GM18520 (cell line): Measurements from ENCODE around the gene ST3GAL2.
"Not testable (repeated sequence)": the region's sequence is repeated elsewhere in the genome, so short reads cannot be mapped to it uniquely, and the experiment has no call there.

Source experiments
- ATAC-seq: cut with Tn5 transposase; IDR thresholded peaks from one replicate; pipeline ENCODE4 v1.9.1; 2021; ENCODE audit not compliant: unreplicated experiment

Gene ST3GAL2

DNA sequence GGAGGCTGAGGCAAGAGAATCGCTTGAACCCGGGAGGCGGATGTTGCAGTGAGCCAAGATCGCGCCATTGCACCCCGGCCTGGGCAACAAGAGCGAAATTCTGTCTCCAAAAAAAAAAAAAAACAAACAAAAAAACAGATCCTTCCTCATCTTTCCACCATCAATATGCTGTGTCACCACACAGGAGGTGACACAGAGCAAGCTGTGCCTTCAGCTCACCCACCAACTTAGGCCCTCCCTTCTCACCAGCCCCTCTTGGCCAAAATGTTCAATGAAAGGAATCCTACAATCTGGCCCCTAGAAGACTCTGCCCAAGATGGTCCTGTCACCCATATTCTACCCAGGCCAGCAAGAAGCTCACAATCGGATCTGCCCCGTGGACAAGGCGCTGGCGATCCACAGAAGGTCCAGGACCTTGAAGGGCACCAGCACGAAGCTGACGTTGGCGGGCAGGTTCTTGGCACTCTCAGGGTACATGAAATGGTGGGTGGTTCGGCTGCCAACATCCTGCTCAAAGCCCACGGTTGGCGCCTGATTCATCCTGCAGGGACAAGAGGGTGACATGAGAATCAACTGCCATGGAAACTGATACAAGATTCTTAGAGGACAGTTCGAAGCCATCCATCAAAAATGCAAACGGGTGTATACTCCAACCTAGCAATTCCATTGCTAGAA lies 50.8 kb downstream of the ST3GAL2 start:
- no peak for ATAC-seq

DNA sequence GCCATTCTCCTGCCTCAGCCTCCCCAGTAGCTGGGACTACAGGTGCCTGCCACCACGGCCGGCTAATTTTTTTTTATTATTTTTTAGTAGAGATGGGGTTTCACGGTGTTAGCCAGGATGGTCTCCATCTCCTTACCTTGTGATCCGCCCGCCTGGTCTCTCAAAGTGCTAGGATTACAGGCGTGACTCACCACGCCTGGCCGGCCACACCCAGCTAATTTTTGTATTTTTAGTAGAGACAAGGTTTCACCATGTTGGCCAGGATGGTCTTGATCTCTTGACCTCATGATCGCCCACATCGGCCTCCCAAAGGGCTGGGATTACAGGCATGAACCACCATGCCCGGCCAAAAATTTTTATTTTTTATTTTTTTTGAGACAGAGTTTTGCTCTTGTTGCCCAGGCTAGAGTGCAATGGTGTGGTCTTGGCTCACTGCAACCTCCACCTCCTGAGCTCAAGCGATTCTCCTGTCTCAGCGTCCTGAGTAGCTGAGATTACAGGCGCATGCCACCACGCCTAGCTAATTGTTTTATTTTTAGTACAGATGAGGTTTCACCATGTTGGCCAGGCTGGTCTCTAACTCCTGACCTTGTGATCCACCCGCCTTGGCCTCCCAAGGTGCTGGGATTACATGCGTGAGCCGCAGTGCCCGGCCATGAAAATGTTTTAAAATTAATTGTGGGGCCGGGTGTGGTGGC lies 52.5 kb downstream of the ST3GAL2 start:
- ATAC-seq = not testable (repeated sequence)

DNA sequence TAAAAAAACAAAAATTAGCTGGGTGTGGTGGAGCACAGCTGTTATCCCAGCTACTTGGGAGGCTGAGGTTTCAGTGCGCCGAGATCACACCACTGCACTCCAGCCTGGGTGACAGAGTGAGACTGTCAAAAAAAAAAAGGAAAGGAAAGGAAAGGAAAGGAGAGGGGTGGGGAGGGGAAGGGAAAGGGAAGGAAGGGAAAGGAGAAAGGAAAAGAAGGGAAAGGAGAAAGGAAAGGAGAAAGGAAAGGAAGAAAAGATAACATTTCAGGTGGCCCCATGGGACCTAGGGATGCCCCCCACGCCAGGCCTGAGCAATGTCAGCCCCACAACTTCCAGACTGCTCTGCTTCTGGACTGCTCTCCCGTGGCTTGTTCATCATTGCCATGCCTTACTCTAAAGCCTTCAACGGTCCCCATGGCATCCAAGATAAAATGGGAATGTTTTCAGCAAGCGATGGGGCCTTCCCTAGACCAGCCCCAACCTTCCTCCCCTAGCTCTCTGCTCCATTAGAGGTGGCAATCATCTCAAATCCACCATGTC lies 55.4 kb downstream of the ST3GAL2 start:
- no peak for ATAC-seq

DNA sequence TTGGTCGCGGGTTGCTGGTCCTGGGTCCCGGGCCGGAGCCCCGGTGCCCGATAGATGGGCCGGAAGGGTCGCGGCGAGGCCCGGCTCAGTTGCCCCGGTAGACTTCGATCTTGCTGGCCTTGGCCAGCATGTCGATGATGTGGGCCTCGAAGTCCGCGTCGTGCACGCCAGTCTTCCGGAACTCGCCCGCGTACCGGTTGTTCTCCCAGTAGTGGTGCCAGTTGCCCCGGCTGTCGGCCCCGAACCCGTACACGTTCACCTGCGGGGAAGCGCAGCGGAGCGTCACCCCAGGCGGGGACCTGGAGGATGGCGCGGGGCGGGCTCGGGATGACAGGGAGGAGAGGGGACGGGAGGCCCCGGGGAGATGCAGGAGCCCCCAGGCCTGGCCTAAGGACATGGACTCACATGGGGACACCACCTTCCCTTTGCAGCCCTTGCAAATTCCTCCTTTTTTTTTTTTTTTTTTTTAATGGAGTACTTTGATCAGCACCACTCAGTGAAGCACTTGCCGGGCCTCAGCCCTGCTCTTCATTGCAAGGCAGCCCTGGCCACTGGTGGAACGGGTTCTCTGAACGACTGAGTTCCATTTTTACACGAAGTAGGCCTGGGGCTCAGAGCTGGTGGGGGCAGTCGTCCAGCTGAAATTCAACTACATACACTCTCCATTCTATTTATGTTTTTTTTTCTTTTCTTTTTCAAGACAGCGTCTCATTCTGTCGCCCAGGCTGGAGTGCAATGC lies 57.1 kb downstream of the ST3GAL2 start:
- no peak for ATAC-seq

DNA sequence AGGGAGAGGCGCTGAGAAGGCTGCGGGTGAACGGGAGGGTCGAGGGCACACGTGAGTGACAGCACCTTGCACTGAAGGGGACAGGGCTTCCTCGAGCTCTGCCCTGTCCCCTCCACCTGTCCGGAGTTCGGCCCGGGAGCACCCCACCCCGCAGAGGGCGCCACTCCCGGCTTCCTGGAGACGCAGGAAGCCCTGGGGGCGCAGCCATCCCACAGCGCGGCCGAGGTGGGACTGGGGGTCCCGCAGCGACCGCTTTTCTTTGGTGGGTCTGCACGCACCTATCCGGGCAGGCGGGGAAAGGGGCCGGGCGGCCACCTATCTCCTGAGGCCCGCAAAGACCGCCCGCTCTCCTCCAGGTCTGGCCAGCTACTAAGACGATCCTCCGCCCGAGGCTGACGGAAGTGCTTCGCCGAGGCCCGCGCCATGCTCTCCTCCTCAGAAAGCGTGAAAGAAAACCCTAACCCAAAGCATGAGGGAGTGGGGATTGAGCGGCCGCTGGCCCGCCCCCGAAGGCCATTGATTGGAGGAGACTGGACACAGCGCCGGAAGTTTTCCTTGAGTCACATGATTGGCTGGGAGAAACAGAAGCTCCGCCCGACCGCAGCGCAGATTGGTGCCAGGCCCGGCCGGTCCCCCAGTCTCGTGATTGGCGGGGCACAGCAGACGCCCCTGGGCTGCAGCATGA lies 57.8 kb downstream of the ST3GAL2 start:
- ATAC-seq = peak; percentile 92

DNA sequence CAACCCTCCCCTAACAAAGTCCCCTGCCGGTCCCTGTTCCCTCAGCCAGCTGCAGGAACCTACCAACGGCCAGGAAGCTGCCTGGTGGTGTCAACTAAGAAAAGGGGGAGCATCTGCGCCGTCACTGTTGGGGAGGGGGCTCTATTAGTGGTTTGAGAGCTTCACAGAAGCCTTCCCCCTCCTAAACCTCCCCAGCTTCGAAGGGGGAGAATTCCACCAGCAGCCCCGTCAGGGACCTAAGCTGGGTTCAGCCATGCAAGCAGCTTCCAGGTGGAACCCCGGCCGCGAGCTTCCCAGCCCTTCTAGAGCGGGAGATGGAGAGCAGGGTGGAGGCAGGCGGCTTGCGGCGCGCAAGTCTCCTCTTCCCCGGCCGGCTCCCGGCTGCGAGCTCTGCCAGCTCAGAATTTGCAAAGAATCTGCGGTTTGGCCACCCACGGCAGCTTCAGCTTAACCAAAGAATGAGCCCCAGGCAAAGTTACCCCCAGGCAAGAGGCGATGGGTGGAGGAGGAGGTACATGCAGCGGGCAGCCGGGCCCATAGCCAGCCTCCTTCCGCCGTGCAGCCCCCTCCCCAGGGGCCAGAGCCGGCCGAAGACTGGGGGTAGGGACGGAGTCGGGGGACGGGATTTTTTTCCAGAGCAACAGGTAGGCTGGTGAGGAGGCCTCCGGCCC lies 58.5 kb downstream of the ST3GAL2 start:
- no peak for ATAC-seq

DNA sequence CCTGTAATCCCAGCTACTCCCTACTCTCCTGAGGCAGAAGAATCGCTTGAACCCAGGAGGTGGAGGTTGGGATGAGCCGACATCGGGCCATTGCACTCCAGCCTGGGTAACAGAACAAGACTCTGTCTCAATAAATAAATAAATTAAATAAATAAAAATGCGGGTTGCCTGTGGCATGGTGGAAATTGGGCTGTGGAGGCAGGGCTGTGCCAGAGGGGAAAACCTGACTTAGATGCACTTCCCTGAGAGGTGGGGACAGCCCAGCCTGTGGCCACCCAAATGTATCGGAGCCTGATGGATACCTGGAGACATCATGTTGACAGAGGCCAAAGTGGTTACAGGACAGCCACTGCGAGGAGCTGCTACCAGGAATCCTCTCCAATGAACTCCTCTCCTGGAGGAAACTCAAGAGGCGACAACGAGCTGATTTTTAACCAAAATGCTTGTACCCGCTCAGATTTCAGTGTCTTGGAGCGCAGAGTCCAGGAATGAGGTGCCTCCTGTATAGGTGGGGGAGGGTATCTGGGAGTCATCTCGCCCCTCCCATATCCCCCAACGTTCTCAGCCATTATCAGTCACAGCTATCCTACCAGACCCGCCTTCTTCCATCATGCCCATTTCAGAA lies 59.9 kb downstream of the ST3GAL2 start:
- no peak for ATAC-seq

DNA sequence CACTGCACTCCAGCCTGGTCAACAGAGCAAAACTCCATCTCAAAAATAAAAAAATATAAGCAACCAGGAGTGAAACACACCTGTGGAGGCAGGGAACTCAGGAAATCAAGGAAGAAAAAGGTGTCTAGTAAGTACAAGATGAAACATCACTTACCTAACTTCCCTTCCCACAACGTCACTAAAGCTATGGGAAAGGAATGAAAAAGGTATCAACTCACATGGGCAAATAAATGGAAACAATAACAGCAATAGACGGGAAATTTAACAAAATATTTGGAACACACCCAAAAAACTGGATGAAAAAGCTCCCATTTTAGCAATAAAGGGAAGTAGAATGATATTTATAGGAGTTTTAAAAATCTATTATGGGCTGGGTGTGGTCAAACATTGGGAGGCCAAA lies 61.1 kb downstream of the ST3GAL2 start:
- no peak for ATAC-seq

DNA sequence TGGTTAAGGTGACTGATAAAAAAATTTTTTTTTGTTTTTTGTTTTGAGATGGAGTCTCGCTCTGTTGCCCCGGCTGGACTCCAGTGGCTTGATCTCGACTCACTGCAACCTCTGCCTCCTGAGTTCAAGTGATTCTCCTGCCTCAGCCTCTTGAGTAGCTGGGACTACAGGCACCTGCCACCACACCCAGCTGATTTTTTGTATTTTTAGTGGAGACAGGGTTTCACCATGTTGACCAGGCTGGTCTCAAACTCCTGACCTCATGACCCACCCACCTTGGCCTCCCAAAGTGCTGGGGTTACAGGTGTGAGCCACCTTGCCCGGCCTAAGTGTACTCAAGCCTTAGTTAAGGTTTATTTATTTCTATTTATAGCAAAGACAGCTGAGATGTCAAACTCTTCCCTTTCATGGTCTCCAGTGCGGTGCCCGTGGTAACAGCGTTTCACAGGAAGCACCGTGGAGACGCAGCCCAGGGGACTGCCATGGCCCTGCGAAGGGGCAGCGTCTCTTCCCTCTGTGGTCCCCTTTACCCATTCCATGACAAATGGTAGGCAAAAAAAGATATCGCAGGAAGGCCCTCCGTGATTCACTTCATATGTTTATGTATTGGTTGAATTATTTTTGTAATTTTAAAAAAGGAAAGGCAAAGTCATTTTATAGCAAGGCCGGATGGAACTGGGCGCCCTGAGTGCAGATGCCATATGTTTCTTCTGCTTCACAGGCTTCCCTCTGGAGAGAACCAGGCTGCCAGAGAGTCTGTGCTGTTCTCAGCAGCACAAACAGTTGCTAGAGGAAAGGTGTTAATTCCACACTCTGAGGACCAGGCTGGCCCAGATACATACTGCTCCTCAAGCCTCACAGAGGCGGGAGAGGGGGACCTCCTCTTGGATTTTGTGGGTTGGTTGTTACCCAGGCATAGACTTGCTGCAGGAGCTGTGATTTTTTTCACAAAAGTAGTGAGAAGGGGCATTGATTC lies 63.0 kb downstream of the ST3GAL2 start:
- no peak for ATAC-seq

DNA sequence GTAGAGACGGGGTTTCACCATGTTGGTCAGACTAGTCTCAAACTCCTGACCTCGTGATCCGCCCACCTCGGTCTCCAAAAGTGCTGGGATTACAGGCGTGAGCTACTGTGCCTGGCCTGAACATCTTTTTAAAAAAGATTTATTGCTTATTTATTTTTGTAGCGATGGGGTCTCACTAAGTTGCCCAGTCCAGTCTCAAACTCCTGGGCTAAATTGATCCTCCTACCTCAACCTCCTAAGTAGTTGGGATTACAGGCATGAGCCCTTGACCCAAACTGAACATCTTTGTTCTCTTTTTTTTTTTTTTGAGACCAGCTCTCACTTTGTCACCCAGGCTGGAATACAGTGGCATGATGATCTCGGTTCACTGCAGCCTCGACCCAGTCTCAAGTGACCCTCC lies 64.7 kb downstream of the ST3GAL2 start:
- no peak for ATAC-seq

DNA sequence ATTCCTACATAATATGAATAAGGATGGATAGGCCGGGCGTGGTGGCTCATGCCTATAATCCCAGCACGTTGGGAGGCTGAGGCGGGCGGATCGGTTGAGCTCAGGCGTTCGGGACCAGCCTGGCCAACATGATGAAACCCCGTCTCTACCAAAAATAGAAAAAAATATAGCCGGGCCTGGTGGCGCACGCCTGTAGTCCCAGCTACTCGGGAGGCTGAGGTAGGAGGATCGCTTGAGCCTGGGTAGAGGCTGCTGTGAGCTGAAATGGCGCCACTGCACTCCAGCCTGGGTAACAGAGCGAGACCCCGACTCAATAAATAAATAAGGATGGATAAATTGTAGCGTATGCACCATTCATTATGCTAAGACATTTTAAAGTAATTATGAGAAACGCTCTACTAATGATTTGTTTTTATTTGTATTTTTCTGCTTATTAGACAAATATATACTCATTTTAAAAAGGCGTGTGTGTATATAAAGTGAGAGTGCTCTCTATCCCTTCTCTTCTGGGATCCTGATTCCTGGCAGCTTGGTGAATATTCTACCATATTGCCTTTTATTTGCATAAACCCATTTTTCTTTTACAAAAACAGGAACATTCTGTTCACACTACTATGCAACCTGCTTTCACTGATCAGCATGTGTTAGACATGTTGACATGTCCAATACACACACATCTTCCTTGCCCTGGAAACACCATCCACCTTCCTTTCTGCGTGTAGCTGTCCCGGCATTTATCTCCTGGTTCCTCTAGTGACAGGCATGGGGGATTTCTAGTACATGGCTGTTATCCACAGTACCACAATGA lies 65.8 kb downstream of the ST3GAL2 start:
- no peak for ATAC-seq

DNA sequence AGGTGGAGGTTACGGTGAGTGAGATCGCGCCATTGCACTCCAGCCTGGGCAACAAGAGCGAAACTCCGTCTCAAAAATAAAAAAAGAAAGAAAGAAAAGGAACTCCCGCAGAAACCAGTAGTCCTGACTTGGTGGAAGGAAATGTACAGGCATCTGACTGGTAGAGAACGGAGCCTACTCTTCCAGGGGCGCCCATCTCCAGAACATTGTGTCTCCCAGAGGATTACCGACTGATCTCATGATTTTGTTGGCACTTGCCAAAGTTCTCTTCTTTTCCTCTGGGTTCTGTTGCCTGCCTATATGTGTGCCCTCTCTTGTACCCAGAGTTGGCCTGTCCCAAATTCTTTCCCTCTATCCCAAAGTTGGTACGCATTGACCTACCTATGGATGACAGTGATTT lies 68.0 kb downstream of the ST3GAL2 start:
- no peak for ATAC-seq

DNA sequence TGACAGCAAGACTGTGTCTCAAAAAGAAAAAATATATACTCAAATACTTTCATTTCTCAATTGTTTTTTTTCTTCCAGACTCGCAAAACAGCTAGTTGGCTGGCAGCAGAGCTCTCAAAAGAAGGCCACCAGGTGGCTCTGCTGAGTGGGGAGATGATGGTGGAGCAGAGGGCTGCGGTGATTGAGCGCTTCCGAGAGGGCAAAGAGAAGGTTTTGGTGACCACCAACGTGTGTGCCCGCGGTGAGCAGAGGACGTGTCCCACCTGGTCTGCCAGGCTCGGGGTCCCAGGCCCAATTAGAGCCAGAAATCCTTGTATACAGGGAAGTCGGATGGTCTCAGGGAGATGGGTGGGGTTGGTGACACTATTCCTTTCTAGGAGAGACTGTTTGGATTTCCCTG lies 68.8 kb downstream of the ST3GAL2 start:
- not testable (repeated sequence) for ATAC-seq

DNA sequence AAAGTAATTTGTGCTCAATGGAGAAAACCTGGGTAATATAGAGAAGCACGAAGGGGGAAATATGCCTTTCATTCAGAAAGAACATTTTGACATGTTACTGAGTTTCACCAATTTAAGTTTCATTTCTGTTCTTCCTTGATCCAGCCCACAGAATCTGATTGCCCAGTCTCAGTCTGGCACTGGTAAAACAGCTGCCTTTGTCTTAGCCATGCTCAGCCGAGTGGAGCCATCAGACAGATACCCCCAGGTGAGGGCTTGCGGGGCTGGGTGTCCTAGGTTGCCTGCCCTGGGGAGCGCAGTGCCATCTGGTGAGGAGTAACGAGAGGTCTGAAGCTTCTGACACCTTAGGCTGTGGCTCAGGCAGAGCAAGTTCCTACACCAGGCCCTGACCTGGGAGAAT lies 74.5 kb downstream of the ST3GAL2 start:
- no peak for ATAC-seq

DNA sequence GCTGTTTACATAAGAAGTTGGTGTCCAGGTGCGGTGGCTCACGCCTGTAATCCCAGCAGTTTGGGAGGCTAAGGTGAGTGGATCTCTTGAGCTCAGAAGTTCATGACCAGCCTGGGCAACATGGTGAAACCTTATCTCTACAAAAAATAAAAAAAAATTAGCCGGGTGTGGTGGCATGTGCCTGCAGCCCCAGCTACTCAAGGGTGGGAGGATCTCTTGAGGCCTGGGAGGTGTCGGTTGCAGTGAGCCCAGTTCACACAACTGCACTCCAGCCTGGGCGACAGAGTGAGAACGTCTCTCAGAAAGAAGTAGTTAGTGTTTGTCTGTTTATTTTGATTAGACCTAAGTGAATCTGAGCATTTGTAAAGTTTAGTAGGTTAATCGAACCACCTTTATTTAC lies 79.3 kb downstream of the ST3GAL2 start:
- no peak for ATAC-seq

DNA sequence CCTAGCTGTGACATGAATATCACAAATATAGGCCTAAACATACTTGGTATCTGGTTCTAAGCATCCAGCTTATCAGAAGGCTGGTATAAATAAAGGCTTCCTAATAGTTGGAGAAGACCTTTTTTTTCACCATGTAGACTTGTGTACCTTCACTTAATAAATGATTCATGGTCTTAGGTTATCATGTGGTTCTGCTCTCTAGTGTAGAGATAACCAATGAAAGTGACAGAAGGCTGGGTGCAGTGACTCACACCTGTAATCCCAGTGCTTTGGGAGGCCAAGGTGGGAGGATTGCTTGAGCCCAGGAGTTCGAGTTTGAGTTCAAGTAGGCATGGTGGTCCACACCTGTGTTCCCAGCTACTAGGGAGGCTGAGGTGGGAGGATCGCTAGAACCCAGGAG lies 89.1 kb downstream of the ST3GAL2 start:
- no peak for ATAC-seq

DNA sequence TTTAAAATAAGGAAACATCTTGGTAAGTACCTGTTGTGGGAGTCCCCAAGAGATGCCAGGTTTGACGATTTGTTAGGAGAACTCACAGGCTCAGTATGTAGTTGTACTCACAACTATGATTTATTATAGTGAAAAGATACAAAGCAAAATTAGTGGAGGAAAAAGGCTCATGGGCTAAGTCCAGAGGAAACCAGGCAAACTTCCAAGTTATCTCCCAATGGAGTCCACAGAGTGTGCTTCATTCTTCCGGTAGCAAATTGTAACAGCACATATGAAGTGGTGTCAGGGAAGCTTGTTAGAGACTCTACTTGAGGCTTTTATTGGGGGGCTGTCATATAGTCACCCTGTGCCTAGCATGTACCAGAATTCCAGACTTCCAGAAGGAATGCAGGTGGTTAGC lies 89.9 kb downstream of the ST3GAL2 start:
- no peak for ATAC-seq

DNA sequence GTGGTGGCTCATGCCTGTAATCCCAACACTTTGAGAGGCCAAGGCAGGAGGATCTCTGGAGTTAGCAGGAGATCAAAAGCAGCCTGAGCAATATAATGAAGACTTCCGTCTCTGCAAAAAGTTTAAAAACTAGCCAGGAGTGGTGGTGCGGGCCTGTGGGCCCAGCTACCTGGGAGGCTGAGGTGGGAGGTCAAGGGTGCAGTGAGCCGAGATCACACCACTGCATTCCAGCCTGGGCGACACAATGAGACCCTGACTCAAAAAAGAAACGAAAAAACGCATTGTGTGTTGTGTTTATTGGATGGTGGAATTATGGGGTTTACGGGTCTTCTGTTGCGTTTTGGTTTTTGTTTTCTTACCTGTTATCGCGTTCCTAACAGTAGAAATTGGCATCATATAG lies 93.1 kb downstream of the ST3GAL2 start:
- ATAC-seq = no peak
